ENCODE measurements around the gene RAB11FIP4.

DNA sequence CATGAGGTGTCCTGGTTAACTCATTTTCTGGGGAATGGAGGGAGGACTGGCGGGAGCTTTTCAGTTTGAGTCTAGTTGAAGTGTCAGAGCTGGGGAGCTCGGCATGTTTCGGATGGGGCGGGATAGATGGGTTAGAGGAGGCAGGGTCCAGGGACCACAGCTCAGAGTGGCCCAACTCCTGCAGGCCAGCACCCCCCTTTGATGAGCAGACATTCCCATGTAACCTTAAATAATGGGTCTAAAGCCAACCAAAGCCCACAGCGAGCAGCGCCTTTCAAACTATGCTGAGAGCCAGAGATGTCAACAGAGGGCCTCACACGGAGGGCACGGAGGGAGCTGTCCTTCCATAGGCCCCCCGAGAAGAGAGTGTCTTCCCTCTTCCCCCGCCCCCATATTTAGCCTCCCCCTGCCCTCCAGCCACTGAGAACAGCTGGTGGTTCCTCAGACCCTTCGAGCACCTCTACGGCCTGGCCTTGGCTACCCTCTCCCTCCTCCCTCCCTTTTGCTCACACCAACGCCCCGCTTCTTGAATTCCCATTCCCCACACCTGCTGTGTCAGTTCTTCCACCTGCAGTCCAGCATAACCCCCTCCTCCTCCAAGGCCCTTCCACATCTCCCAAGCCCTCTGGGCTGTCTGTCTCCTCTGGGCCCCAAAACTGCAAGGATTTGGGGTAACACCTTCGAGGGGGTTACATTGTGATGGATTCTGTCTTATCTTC is 21.8 kb downstream of the RAB11FIP4 start:
- TF ChIP-seq CTCF (IDR thresholded peaks at IDR 0.05; ENCODE audit: low read depth, low read length, poor library complexity, severe bottlenecking) = no peak
- no peak for TF ChIP-seq EZH2phosphoT487 (IDR thresholded peaks at IDR 0.05; ENCODE audit: borderline replicate concordance, low read length)
